HG03520 (cell line): Measurements from ENCODE around the gene TBC1D30.
A peak's percentile ranks its signal among the peaks of the same experiment; 100 is the strongest.
"Not testable (repeated sequence)": the region's sequence is repeated elsewhere in the genome, so short reads cannot be mapped to it uniquely, and the experiment has no call there.

Experiments
- ATAC-seq: cut with Tn5 transposase; IDR thresholded peaks from one replicate; pipeline ENCODE4 v1.9.1; 2021; ENCODE audit warnings: mild to moderate bottlenecking, moderate library complexity; ENCODE audit not compliant: unreplicated experiment

The TBC1D30 gene

DNA sequence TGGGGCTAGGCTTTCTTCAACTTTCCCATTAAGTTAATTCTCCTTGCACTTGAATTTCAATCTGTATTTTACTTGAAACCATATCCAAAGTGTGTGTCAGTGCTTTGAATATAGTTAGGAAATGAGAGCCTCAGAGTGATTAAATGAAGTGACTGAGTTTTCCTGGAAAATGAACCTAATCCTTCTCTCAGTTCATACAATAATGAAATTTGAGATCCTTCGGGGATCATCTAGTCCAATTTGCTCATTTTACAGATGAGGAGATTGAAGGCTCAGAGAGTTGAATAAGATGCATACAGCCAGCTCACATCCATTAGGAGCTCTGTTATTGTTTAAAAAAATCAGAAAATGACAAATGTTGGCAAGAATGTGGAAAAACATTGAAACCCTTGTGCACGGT, 18.3 kb upstream of the TBC1D30 start:
- no peak for ATAC-seq

DNA sequence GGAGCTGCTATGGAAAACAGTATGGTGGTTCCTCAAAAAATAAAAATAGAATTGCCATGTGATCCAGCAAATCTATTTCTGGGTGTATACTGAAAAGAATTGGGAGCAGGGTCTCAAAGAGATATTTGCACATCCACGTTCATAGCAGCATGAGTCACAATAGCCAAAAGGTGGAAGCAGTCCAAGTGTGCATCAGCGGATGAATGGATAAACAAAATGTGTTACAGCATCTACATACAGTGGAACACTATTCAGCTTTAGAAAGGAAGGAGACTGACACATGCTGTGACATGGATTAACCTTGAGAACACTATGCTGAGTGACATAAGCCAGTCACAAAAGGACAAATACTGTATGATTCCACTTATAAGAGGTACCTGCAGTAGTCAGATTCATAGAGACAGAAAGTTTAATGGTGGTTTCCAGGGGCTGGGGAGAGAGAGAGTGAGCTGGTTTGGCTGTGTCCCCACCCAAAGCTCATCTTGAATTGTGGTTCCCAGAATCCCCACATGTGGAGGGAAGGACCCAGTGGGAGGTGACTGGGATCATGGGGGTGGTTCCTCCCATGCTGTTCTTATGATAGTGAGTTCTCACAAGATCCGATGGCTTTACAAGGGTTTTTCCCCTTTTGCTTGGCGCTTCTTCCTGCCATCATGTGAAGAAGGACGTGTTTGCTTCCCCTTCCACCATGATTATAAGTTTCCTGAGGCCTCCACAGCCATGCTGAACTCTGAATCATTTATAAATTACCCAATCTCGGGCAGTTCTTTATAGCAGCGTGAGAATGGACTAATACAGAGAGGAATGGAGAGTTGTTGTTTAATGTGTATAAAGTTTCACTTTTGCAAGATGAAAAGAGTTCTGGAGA, 17.6 kb upstream of the TBC1D30 start:
- no peak for ATAC-seq

DNA sequence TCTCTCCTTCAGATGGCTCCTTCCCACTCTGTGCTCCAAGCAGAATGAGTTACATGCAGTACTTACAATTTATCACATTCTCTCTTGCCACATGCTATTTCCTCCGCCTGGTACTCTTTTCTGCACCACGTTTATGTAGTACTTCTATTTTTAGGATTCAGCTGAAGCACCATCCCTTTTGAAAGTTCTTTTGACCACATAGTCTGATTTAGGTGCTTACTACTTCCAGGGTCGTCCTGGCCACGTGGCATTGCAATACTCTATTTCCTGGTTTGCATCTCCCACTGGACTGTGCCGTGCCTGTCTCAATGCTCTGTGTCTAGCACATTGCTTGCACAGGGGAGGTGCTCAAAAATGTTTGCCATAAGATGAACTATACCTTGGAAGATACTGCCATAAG, 16.3 kb upstream of the TBC1D30 start:
- ATAC-seq = no peak

GRCh38 chr12:64810831-64811230, 13.6 kb upstream of the TBC1D30 start:
- no peak for ATAC-seq

- ATAC-seq = no peak
These were observed 10.7 kb upstream of the TBC1D30 start for GRCh38 chr12:64813723-64814122.

- ATAC-seq = no peak
These were observed 10.0 kb upstream of the TBC1D30 start for GRCh38 chr12:64814432-64814831.

DNA sequence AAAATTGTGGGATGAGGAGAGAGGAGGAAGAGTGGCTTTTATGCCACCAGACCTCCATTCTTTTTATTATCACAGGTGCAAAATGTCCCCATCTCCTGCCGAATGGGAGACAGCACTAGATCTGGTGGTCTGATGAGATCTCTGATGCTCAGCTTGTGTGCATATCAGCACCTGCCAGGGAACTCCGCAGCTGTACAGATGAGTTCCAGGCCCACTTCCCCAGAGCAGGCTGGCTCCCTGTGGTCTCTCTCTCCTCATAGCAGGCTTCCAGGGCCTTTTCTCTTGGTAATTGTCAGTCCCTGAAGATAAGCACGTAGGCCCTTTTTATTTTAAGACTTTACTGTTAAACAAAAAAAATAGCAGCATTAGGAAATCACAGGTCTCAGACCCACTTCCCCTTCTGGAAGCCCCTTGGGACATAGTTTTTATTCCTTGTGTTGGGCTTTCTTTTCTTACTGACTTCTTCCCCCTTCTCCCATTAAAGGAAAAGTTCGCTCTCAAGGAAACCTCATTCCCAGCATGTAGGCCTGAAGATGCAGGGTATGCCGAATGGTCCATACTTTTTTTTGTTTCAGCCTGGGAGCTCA, 4.5 kb upstream of the TBC1D30 start:
- ATAC-seq = no peak

- ATAC-seq = no peak
These were observed 3.9 kb upstream of the TBC1D30 start for GRCh38 chr12:64820593-64820992.

DNA sequence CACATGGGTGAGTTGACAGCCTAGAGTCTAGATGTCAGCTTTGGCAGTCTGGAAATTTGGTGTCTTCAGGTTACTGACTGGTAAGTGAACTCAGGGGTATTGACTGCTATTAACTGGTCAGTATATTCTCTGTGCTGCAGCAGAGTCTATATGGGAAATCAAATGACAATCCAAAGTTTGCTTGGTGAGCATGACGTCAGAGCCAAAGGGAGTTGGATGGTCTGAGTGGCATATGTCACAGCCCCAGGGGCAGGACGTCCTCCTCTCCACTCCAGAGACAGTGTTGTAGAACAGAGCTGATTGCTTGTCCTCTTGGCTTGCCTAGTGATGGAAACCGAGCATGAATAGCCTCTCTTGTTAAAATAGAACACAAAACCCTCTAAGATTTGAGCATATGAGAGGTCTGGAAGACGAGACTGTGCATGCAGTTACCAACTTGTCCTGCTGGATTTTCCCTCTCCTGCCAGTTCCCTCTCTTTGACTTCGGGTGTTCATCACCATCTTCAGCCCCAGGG, 3.3 kb upstream of the TBC1D30 start:
- ATAC-seq = no peak

DNA sequence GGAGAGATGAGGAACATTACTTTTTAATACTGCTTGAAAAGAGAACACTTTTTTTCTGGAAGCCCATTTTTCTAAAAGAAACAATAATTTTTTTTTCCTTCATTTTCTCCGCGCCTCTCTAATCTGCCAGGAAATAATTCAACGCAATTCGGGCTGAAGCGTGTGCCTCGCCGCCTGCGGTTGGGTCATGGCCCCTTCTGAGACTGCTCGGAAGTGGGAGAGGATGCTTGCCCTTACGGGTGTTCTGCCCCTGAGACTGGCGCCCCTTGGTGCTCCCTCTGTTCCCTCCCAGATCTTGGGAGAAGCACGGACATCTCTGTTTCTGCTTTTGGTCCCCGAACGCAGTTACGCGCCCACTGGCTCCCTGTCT, 332 bp upstream of the TBC1D30 start:
- ATAC-seq = peak; percentile 10

- no peak for ATAC-seq
These were observed 935 bp downstream of the TBC1D30 start for GRCh38 chr12:64825143-64826021.

DNA sequence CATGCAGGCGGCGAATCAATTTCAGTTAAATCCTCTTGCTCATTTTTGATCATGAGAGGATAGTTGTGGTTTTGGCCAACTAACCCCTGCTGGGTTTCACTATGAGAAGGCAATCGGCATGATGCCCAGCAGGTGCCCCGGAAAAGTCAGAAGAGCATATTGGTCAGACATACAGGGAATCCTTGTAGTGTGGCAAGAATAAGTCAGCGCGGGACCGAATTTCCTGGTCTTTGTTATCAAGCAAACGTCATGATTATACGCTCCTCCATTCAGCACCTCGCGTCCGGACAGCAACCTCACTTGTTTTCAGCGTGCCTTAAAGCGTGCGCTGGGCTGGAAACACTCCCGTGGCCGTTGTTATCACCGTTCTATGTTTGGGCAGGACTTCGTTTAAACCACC, 1.8 kb downstream of the TBC1D30 start:
- peak; percentile 47 for ATAC-seq

- no peak for ATAC-seq
These were observed 4.3 kb downstream of the TBC1D30 start for GRCh38 chr12:64828713-64829112.

- no peak for ATAC-seq
These were observed 9.5 kb downstream of the TBC1D30 start for GRCh38 chr12:64833928-64834327.

- ATAC-seq = no peak
These were observed 11.5 kb downstream of the TBC1D30 start for GRCh38 chr12:64835901-64836300.

DNA sequence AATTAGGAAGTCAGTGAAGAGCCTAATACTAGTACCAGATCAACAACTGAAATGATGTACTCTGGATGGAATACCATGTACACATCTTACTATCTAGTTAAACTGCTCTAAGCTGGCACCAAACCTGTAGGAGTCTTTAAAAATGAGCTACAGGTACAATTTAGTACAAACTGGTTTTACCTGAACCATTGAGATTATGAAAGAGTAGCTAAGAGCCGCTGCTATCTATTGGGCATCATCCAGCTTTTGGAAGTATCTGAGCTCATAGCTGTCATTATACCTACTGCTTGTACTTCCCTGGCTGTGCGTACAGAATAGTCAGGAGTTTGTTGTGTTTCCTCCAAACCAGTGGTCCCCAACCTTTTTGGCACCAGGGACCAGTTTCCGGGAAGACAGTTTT, 12.4 kb downstream of the TBC1D30 start:
- ATAC-seq = no peak

- ATAC-seq = no peak
These were observed 13.0 kb downstream of the TBC1D30 start for GRCh38 chr12:64837427-64837826.

GRCh38 chr12:64840119-64840518, 15.7 kb downstream of the TBC1D30 start:
- ATAC-seq = no peak

GRCh38 chr12:64840949-64841717, 16.7 kb downstream of the TBC1D30 start:
- no peak for ATAC-seq

GRCh38 chr12:64848409-64848808, 24.0 kb downstream of the TBC1D30 start:
- ATAC-seq = not testable (repeated sequence)
